GM11168 (cell line): ENCODE results near the gene FKBP5.
"Not testable (repeated sequence)": the region's sequence is repeated elsewhere in the genome, so short reads cannot be mapped to it uniquely, and the experiment has no call there.

Experiments used
- in situ Hi-C: fragments of 300-500 bp; cut with MboI; formaldehyde crosslinking; loops from one replicate; pipeline ENCODE4 v1.12.0; 2022; ENCODE audit warnings: low sequenced_read_pairs; ENCODE audit not compliant: unreplicated experiment

Gene FKBP5

GRCh38 chr6:35629876-35630378, 58.8 kb downstream of the FKBP5 start:
- in situ Hi-C loops = no loop called here

DNA sequence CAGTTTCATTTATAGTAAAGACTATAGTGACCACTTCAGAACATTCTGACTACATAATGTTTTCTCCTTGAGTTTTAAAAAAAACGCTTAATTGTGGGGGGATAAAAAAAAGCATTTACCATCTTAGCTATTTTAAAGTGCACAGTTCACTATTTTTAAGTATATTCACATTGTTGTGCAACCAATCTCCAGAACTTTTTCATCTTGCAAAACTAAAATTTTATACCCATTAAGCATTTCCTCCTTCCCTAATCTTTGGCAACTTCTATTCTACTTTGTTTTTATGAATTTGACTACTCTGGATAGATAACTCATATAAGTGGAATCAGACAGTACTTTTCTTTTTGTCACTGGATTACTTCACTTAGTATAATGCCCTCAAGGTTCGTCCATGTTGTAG, 62.3 kb downstream of the FKBP5 start:
- in situ Hi-C loops = no loop called here

DNA sequence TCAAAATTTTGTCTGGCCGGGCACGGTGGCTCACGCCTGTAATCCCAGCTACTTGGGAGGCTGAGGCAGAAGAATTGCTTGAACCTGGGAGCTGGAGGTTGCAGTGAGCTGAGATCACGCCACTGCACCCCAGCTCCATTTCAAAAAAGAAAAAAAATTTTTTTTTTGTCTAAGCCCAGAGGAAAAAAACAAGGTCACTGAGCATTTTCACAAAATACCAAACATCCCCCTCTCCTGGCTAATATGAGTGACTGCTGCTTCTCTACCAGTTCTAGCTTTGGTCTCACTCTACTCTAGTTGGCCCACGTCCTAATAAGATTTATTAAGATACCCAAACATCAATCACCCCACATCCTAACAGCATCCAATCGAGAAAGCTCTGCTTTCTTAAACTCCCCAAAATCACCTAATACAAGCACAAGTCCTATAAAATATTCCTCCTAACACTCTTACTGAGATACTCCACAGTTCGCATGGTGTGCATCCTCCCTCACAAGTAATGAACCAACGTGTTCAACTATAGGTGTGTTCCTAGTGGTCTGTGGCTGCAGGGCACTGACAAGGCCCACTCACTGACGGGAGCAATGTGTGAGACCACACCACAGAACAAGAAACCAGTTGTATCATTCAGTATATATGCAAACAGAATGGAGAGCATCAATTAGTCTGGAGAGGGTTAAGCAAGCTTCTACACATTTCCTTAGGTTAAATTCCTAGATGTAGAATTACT, 64.2 kb downstream of the FKBP5 start:
- in situ Hi-C loops = no loop called here

DNA sequence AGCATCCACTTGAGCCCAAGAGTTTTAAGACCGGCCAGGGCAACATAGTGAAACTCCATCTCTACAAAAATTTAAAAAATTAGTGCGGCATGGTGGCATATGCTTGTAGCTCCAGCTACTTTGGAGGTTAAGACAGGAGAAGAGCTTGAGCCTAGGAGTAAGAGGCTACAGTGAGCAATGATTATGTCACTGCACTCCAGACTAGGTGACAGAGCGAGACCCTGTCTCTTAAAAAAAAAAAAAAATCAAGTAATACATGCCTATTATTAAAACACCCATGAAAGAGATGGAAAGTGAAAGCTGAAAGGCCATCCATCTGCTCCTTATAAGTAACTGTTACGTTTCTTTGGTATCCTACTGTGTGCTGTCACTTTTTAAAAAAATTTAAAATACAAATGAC, 66.4 kb downstream of the FKBP5 start:
- in situ Hi-C loops = no loop called here

DNA sequence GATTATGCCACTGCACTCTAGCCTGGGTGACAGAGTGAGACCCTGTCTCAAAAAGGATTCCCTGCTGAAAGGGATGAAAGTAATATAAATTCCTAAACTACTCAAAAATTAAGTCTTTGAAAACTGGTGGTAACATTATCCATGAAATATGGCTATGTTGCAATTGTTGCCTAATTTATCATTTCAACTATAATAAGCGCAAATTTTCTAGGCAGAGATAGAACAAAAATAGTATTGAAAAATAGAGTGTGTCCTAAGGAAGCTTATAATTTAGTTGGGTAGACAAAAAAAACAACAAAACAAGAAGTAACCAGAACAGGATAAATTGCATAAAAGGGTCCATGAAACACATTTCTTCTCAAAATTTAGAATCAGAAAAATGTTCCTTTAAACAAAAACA, 68.0 kb downstream of the FKBP5 start:
- in situ Hi-C loops = no loop called here

GRCh38 chr6:35613762-35614161, 75.0 kb downstream of the FKBP5 start:
- in situ Hi-C loops = no loop called here

- in situ Hi-C loops = no loop called here
Observed at GRCh38 chr6:35611240-35611639, 77.5 kb downstream of the FKBP5 start.

GRCh38 chr6:35610830-35611229, 77.9 kb downstream of the FKBP5 start:
- in situ Hi-C loops = no loop called here

DNA sequence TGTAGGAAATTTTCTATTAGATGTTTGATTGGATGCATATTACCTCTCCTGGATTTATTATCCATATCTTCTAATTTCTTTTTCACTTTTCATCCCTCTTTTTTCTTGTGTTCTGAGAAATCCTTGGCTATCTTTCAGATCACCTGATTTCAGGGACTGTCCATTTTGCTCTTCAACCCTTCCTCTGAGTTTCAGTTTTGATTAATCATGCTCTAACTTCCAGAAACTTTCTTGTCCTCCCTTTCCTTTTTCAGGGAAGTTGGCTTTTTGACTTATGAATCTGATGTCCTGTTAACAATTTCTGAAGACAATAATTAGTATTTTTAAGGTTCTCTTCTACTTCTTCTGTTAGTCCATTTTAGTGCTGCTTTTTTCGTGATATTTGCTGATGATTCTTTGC, 79.1 kb downstream of the FKBP5 start:
- in situ Hi-C loops = no loop called here

DNA sequence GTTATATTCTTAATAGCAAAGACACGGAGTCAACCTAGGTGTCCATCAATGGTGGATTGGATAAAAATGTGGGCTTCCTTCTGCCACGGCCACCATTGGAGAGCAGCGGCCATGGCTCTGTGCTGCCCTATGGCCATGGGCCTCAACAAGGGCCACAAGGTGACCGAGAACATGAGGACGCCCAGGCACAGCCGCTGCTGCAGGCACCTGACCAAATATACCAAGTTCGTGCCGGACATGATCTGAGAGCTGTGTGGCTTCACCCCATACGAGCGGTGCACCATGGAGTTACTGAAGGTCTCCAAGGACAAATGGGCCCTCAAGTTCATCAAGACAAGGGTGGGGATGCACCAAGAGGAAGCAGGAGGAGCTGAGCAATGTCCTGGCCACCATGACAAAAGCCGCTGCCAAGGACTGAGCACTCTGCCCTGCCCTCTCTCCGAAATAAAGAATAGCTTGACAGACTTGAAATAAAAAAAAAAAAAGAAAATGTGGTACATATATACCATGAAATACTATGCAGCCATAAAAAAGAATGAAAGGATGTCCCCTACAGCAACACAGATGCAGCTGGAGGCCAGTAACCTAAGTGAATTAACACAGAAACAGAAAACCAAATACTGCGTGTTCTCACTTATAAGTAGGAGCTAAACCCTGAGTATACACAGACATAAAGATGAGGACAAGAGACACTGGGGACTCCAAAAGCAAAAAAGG, 81.0 kb downstream of the FKBP5 start:
- in situ Hi-C loops = no loop called here

DNA sequence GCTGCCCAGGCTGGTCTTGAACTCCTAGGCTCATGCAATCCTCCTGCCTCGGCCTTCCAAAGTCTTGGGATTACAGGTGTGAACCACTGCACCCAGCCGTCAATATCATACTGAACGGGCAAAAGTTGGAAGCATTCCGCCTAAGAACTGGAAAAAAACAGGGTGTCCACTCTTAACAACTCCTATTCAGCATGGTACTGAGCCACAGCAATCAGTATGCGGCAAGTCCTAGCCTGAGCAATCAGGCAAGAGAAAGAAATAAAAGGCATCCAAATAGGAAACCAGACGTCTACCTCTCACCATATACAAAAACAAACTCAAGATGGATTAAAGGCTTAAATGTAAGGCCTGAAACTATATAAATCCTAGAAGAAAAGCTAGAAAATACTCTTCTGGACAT, 83.1 kb downstream of the FKBP5 start:
- in situ Hi-C loops = no loop called here

- in situ Hi-C loops = no loop called here
Observed at GRCh38 chr6:35603326-35604202, 85.2 kb downstream of the FKBP5 start.

- in situ Hi-C loops = no loop called here
Observed at GRCh38 chr6:35602133-35602946, 86.4 kb downstream of the FKBP5 start.

DNA sequence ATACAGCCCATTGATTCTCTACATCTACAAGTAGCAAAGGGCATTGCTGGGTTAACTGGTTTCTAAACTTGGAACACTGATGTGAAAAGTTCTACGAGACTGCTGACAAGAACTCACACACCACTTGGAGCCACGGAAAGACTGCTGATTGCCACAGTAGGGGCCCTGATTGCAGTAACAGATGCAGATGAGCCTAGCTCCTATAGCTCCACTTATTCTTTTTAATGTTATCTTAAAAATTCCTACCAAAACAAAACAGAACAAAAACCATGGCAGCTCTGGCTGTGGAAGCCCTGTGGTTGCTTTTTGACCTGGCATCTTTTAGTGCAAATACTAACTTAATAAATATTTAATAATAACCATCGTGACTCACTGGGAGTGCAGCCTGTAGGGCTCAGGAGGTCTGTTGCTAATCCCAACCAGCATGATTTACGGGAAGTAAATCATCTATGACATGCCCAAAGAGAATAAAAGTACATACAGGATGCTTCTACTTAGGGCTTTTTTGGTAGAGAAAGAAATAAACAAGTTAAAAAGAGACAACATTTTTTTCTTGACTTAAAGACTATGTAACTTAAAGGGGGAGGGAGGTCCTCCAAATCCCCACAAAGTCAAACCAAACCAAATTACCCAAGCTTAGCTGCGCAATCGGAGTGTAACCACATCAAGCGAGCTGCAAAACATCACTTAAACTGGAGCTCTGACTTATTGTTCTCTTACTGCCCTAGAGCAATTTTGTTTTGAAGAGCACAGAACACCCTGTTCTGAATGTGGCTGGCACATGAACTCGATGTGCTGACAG, 87.2 kb downstream of the FKBP5 start:
- in situ Hi-C loops = no loop called here

- in situ Hi-C loops = no loop called here
Observed at GRCh38 chr6:35600659-35601125, 88.0 kb downstream of the FKBP5 start.

GRCh38 chr6:35599761-35600658, 88.7 kb downstream of the FKBP5 start:
- in situ Hi-C loops = no loop called here

- in situ Hi-C loops = not testable (repeated sequence)
Observed at GRCh38 chr6:35598621-35599020, 90.1 kb downstream of the FKBP5 start.
